Peyer's patch (tissue), 4 donors: ENCODE results near the gene KCNQ2. TPM values are rescaled to one million over a fixed set of nuclear protein-coding genes. Genes with fewer than 3 reads are reported as not detected.

Source experiments
- DNase-seq, 3 donors: peaks; one replicate each; pipeline ENCODE4 v3.0.0-alpha.2; 2017 to 2019
- H3K27ac ChIP-seq, 4 donors: fragments of 200-600 bp; sonication (generic); one replicate each; pipeline ENCODE4 v1.5.1; 2016 to 2019
- H3K27me3 ChIP-seq, 2 donors: fragments of 200-600 bp; sonication (generic); one replicate each; pipeline ENCODE4 v1.5.1; 2019
- H3K36me3 ChIP-seq, 3 donors: fragments of 200-600 bp; sonication (generic); one replicate each; pipeline ENCODE4 v1.5.1; 2016 to 2019
- H3K4me1 ChIP-seq, 4 donors: fragments of 200-600 bp; sonication (generic); one replicate each; pipeline ENCODE4 v1.5.1; 2016 to 2019
- H3K4me3 ChIP-seq, 4 donors: fragments of 200-600 bp; sonication (generic); 1 replicate in 3 of 4; 2 replicates in 1 of 4; pipeline ENCODE4 v1.5.1; 2016 to 2019; ENCODE audit warnings: mild to moderate bottlenecking in 1 of 4
- H3K9me3 ChIP-seq, 4 donors: fragments of 200-600 bp; sonication (generic); one replicate each; pipeline ENCODE4 v1.5.1; 2016 to 2019; ENCODE audit warnings: mild to moderate bottlenecking in 1 of 4
- POLR2A ChIP-seq, 2 donors: fragments of 450-650 bp; IDR thresholded peaks; one replicate each; pipeline ENCODE4 v1.5.1; 2017; ENCODE audit warnings: antibody characterized with exemption in 2 of 2, mild to moderate bottlenecking in 2 of 2, moderate library complexity in 2 of 2
- total RNA-seq, 4 donors: library from RNA; depleted of rRNA; stranded (reverse); fragments of >200 nt; gene quantifications; one replicate each; pipeline ENCODE4 v1.1.0, GENCODE V29; 2016
- TF ChIP-seq, protein P1 (sequence below), 6 experiments: fragments of 450-650 bp in 4 of 6; fragments of 200-600 bp in 2 of 6; sonication (generic) in 1 of 6; IDR thresholded peaks; one replicate each; pipeline ENCODE4 v1.5.1; 2017 to 2019; ENCODE audit warnings: antibody characterized with exemption in 6 of 6, mild to moderate bottlenecking in 3 of 6, moderate library complexity in 1 of 6

Gene KCNQ2
- total RNA-seq, 4 donors from 2014 or later: not detected

DNA sequence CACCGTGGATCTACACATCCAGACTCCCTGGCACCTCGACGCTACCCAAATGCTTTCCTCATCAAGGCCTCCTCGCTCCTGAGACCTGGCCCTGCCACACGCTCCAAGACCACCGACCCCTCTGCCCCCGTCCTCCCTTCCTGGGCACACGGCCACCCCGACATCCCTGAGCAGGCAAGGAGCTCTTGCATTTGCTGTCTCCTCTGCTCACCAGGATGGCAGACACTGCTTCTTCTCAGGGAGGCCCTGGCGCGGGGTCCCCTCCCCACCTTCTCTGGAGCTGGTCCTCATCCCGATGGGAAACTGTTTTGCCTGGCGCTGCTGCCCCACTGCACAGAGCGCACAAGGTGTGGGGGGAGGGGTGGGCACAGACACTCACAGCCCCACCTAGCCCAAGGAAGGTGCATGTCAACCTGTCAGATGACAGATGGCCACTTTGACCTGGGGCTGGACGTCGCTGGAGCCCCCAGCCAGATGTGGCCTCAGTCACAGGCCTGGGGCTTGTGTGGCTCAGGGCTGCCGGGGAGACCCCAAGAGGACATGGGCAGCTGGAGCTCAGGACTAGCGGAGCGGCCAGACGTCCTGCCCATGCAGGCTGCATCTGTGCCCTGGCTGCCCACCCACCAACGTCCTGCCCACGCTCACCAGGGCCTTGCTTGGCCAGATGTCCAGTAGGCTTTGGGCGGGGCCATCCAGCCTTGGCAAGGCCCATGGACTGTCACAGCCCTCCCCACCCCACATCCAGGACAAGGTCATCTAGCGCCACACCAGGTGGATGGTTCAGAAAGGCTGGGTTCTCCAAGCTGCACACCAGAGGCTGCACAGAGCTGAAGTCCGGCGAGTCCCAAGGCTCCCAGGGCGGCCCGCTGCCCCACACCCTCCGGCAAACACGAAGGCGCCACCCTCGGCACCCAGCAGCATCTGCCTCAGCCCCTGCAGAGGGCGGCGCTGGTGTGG lies 6.2 kb upstream of the KCNQ2 start:
- TF ChIP-seq POLR2A (IDR thresholded peaks at IDR 0.05): no peak
- TF ChIP-seq, protein P1, sequence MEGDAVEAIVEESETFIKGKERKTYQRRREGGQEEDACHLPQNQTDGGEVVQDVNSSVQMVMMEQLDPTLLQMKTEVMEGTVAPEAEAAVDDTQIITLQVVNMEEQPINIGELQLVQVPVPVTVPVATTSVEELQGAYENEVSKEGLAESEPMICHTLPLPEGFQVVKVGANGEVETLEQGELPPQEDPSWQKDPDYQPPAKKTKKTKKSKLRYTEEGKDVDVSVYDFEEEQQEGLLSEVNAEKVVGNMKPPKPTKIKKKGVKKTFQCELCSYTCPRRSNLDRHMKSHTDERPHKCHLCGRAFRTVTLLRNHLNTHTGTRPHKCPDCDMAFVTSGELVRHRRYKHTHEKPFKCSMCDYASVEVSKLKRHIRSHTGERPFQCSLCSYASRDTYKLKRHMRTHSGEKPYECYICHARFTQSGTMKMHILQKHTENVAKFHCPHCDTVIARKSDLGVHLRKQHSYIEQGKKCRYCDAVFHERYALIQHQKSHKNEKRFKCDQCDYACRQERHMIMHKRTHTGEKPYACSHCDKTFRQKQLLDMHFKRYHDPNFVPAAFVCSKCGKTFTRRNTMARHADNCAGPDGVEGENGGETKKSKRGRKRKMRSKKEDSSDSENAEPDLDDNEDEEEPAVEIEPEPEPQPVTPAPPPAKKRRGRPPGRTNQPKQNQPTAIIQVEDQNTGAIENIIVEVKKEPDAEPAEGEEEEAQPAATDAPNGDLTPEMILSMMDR (IDR thresholded peaks at IDR 0.05): no peak
- H3K27me3 ChIP-seq: peaks cover 0 to 9% of the 10 kb centered on the region in 2 donors
- DNase-seq: no peak
- no peaks in the 10 kb centered on the region for H3K36me3 ChIP-seq
- H3K27ac ChIP-seq: no peak overlapping the region
- no peak overlapping the region for H3K4me3 ChIP-seq
- H3K4me1 ChIP-seq: no peaks in the 10 kb centered on the region
- H3K9me3 ChIP-seq: no peaks in the 10 kb centered on the region

DNA sequence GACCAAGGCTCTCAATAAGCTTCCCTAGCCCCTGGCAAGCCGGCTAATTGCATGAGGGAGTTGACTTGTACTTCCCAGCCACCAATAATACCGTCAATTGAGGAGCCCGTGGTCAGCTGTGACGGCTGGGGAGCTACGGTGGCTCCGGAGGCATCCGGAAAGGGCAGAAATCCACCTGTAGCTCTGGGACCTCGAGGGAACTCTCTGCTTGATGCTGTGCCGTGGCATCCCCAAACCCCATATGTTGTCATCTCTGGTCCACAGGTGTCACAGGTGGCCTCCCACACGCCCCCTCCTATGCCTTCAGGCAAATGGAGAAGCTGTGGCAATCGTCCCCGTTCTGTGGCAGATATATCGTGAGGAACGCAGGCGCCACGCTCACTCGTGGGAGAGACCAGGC lies 5.5 kb upstream of the KCNQ2 start:
- no peak for DNase-seq
- Histone ChIP-seq H3K36me3 (no peaks in the 10 kb centered on the region), H3K27ac (no peak overlapping the region), H3K4me3 (no peak overlapping the region), H3K4me1 (no peaks in the 10 kb centered on the region), H3K9me3 (no peaks in the 10 kb centered on the region), H3K27me3 (peaks cover 0 to 14% of the 10 kb centered on the region in 2 donors)
- no peak for TF ChIP-seq POLR2A (IDR thresholded peaks at IDR 0.05)
- TF ChIP-seq, protein P1 (IDR thresholded peaks at IDR 0.05): no peak

DNA sequence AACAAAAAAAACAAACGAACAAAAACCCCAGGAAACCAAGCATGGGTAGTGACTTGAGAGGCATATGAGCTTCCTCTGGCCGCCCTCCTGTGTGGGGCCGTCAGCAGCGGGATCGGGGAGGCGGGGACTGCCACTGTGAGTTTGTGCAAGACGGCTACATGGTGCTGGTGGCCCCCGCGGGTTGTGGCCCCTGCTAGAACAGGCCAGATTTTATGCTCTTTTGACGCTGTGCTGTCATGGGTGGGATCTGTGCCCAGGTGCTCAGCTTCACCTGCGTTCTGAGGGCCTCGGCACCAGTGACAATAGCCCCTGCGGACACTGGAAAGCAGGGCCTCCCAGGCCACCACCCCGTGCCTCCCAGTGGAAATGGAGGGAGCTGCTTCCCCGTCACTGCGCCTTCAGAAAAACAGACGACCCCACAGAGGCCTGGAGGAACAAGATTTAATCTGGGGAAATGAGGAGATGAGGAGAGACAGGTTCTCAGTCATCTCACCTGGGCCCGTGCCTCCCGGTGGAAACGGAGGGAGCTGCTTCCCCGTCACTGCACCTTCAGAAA lies 4.7 kb upstream of the KCNQ2 start:
- H3K4me1 ChIP-seq: peaks cover 0 to 2% (median 1%) of the 10 kb centered on the region in 4 donors
- DNase-seq: no peak
- peaks cover 0 to 17% of the 10 kb centered on the region in 2 donors for H3K27me3 ChIP-seq
- H3K36me3 ChIP-seq: no peaks in the 10 kb centered on the region
- no peaks in the 10 kb centered on the region for H3K9me3 ChIP-seq
- H3K4me3 ChIP-seq: no peak overlapping the region
- H3K27ac ChIP-seq: no peak overlapping the region
- TF ChIP-seq, protein P1 (IDR thresholded peaks at IDR 0.05): no peak
- TF ChIP-seq POLR2A (IDR thresholded peaks at IDR 0.05): no peak

DNA sequence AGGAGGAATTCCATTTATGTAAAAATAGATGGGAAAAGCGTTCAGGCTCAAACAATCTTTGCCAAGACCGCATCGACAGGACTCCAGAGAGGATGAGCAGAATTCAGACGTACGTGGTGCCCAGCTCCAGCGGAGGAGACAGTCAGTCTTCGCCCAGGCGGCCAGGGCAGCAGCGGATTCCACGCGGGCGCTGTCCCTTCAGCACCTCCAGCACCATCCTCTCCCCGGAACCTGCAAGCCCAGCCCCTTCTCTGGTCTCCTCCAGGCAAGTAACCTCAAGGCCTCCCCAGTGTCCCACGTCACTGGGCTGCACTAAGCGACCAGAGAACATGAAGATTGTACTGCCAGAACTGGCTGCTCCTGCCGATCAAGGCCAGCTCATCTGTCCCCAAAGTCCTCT lies 2.8 kb upstream of the KCNQ2 start:
- TF ChIP-seq POLR2A (IDR thresholded peaks at IDR 0.05): no peak
- TF ChIP-seq, protein P1 (IDR thresholded peaks at IDR 0.05): no peak
- Histone ChIP-seq H3K27me3 (peaks cover 0 to 29% of the 10 kb centered on the region in 2 donors), H3K27ac (no peak overlapping the region), H3K9me3 (no peaks in the 10 kb centered on the region), H3K4me1 (peaks cover 0 to 13% (median 7%) of the 10 kb centered on the region in 4 donors), H3K4me3 (no peak overlapping the region), H3K36me3 (no peaks in the 10 kb centered on the region)
- DNase-seq: no peak

DNA sequence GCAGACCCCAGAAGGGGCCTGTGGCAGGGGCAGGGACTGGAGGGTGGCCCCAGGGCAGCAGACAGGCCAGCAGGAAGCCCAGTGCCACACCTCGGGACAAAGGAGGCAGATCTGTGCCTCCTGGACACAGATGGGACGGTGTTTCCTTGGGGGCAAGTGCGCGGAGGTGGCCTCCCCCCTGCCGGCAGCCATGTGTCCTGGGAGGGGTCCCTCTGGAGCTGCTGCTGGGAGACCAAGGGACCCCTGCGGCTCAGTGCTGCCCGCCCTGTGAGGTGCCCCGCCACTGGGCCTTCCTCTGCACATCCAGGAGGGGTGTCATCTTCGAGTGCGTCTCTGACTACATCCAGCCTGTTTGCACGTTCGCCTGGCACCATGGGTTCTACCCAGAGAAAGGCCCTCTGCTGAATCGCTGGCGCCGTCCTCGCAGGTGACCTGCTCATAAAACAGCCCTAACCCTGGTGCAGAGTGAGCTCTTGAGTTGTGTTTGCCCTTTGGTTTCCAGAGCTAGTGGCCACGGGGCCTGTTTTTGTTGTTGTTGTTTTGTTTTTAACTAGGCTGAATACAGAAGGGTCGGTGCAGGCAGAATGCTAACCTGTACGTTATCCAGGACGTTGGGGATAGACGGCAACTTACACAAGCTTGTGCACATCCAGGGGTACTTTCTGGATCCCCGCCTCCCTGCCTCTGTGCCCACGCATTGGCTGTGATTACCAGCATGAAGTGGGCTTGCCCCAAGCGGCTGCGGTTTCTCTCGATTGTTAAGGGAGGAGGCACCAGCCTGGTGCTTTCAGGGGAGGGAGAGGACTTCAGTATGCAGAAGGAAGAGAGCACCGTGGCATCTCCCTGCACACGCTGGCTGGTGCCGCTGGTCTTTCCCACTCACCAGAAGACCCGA lies 1.3 kb upstream of the KCNQ2 start:
- TF ChIP-seq, protein P1 (IDR thresholded peaks at IDR 0.05): no peak
- no peak for TF ChIP-seq POLR2A (IDR thresholded peaks at IDR 0.05)
- Histone ChIP-seq H3K27ac (no peak overlapping the region), H3K4me3 (no peak overlapping the region), H3K27me3 (peaks cover 0 to 29% of the 10 kb centered on the region in 2 donors), H3K36me3 (no peaks in the 10 kb centered on the region), H3K9me3 (no peaks in the 10 kb centered on the region), H3K4me1 (peaks cover 0 to 13% (median 7%) of the 10 kb centered on the region in 4 donors)
- DNase-seq: no peak
